ENCODE results near the gene TNNC2. TPM values are rescaled to one million over a fixed set of nuclear protein-coding genes. Genes with fewer than 3 reads are reported as not detected.
A peak's percentile ranks its signal among the peaks of the same experiment; 100 is the strongest.

Gene TNNC2
- total RNA-seq, 1 experiment from 2014 or later = not detected

GRCh38 chr20:45821947-45822346 lies 5.2 kb downstream of the TNNC2 start:
- no TSS peak for BruUV-seq (replicated peaks)
- CTCF ChIA-PET = interaction anchor here (0.6 to 1.3 kb wide), 2 partner anchors 98 to 142 kb away, joined by 3 to 5 read pairs; no protein-coding TSS in a partner anchor

GRCh38 chr20:45819466-45819865 lies 7.6 kb downstream of the TNNC2 start:
- Histone ChIP-seq H3K9me3 (no peaks in the 10 kb centered on the region), H3K27me3 (replicated peaks; ENCODE audit: control insufficient read depth, insufficient read depth, low read length) (no peaks in the 10 kb centered on the region), H3K36me3 (ENCODE audit: control insufficient read depth, insufficient read depth, low read length) (peaks cover 11% of the 10 kb centered on the region), H3K4me1 (peaks cover 34% of the 10 kb centered on the region), H3K4me3 (ENCODE audit: low read depth, low read length) (no peak overlapping the region)
- TF ChIP-seq CTCF (IDR thresholded peaks at IDR 0.05; ENCODE audit: insufficient read depth in 1 of 2, low read depth in 1 of 2, low read length in 1 of 2, severe bottlenecking in 1 of 2, unreplicated experiment in 1 of 2) = no peak
- no peaks in the 10 kb centered on the region for H3K27me3 Mint-ChIP-seq (ENCODE audit: insufficient read depth, unreplicated experiment)
- H3K27ac Mint-ChIP-seq (ENCODE audit: unreplicated experiment) = no peak overlapping the region
- H3K4me1 Mint-ChIP-seq (ENCODE audit: low read depth, unreplicated experiment) = peaks cover 33% of the 10 kb centered on the region
- intact Hi-C loops (cut with micrococcal nuclease; ENCODE audit: unreplicated experiment) = no loop called here
- no TSS peak for BruUV-seq (replicated peaks)
- no peaks in the 10 kb centered on the region for H3K9me3 Mint-ChIP-seq (ENCODE audit: unreplicated experiment)
- ChIA-PET POLR2A (no interaction called here), CTCF (interaction anchor here (0.6 to 0.7 kb wide), 3 partner anchors 70 to 250 kb away, joined by 3 to 4 read pairs (median 4); no protein-coding TSS in a partner anchor)
- H3K36me3 Mint-ChIP-seq (ENCODE audit: insufficient read depth, unreplicated experiment) = peaks cover 27% of the 10 kb centered on the region
- no peak for DNase-seq
- peak overlapping the region; percentile 1 for H3K4me3 Mint-ChIP-seq (ENCODE audit: unreplicated experiment)

More at GRCh38 chr20:45821947-45822346, 5.2 kb downstream of the TNNC2 start:
- H3K4me1 ChIP-seq = peaks cover 19% of the 10 kb centered on the region
- no peaks in the 10 kb centered on the region for H3K27me3 ChIP-seq (replicated peaks; ENCODE audit: control insufficient read depth, insufficient read depth, low read length)
- Mint-ChIP-seq H3K9me3 (ENCODE audit: unreplicated experiment) (no peaks in the 10 kb centered on the region), H3K4me3 (ENCODE audit: unreplicated experiment) (no peak overlapping the region), H3K27me3 (ENCODE audit: insufficient read depth, unreplicated experiment) (no peaks in the 10 kb centered on the region), H3K27ac (ENCODE audit: unreplicated experiment) (no peak overlapping the region), H3K4me1 (ENCODE audit: low read depth, unreplicated experiment) (peaks cover 22% of the 10 kb centered on the region), H3K36me3 (ENCODE audit: insufficient read depth, unreplicated experiment) (peaks cover 3% of the 10 kb centered on the region)
- peaks cover 2% of the 10 kb centered on the region; the same call in 1 of the 2 replicates for H3K36me3 ChIP-seq (ENCODE audit: control insufficient read depth, insufficient read depth, low read length)
- POLR2A ChIA-PET = no interaction called here
- TF ChIP-seq CTCF (IDR thresholded peaks at IDR 0.05; ENCODE audit: insufficient read depth in 1 of 2, low read depth in 1 of 2, low read length in 1 of 2, severe bottlenecking in 1 of 2, unreplicated experiment in 1 of 2) = no peak
- H3K9me3 ChIP-seq = no peaks in the 10 kb centered on the region
- H3K4me3 ChIP-seq (ENCODE audit: low read depth, low read length) = no peak overlapping the region
- no peak for DNase-seq
- intact Hi-C loops (cut with micrococcal nuclease; ENCODE audit: unreplicated experiment) = no loop called here

GRCh38 chr20:45818239-45818638 lies 8.9 kb downstream of the TNNC2 start:
- BruUV-seq (replicated peaks) = no TSS peak
- Histone ChIP-seq H3K36me3 (ENCODE audit: control insufficient read depth, insufficient read depth, low read length) (peaks cover 14% of the 10 kb centered on the region), H3K27me3 (replicated peaks; ENCODE audit: control insufficient read depth, insufficient read depth, low read length) (no peaks in the 10 kb centered on the region), H3K4me1 (peaks cover 42% of the 10 kb centered on the region), H3K4me3 (ENCODE audit: low read depth, low read length) (no peak overlapping the region), H3K9me3 (no peaks in the 10 kb centered on the region)
- Mint-ChIP-seq H3K4me1 (ENCODE audit: low read depth, unreplicated experiment) (peaks cover 31% of the 10 kb centered on the region), H3K27ac (ENCODE audit: unreplicated experiment) (peak overlapping the region; percentile 15), H3K27me3 (ENCODE audit: insufficient read depth, unreplicated experiment) (no peaks in the 10 kb centered on the region), H3K9me3 (ENCODE audit: unreplicated experiment) (no peaks in the 10 kb centered on the region), H3K36me3 (ENCODE audit: insufficient read depth, unreplicated experiment) (peaks cover 38% of the 10 kb centered on the region), H3K4me3 (ENCODE audit: unreplicated experiment) (no peak overlapping the region)
- TF ChIP-seq CTCF (IDR thresholded peaks at IDR 0.05; ENCODE audit: insufficient read depth in 1 of 2, low read depth in 1 of 2, low read length in 1 of 2, severe bottlenecking in 1 of 2, unreplicated experiment in 1 of 2) = no peak
- POLR2A ChIA-PET = no interaction called here
- intact Hi-C loops (cut with micrococcal nuclease; ENCODE audit: unreplicated experiment) = no loop called here
- CTCF ChIA-PET = no interaction called here
- DNase-seq = no peak

Data from Caco-2 (cell line).